NCI-H2171 (cell line): ENCODE results near the gene BCO1.

Experiments used
- DNase-seq: peaks from one replicate; lab custom pipeline; 2025; lab: John Stamatoyannopoulos, UW

BCO1 gene

DNA sequence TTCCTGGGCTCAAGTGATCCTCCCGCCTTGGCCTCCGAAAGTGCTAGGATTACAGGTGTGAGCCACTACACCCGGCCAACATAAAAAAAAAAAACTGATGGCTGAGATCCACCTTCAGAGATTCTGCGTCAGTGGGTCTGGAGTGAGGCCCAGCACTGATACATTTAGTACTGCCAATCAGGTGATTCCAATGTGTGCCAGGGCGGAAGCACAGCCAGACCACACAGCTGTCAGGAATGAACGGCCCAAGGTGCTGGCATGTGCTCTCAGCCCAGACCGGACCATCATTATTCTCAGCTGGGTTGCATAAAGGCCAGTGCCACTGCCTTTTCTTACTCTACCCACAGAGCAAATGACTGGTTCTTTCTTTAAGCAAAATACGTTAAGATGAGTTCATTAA, 1.2 kb upstream of the BCO1 start:
- DNase-seq = no peak

GRCh38 chr16:81237942-81238295, 570 bp upstream of the BCO1 start:
- DNase-seq = no peak

- no peak for DNase-seq
These were observed 1.1 kb downstream of the BCO1 start for GRCh38 chr16:81239367-81240121.

- no peak for DNase-seq
These were observed 3.2 kb downstream of the BCO1 start for GRCh38 chr16:81241706-81242105.

GRCh38 chr16:81242977-81243618, 4.6 kb downstream of the BCO1 start:
- DNase-seq = no peak

- no peak for DNase-seq
These were observed 5.5 kb downstream of the BCO1 start for GRCh38 chr16:81243942-81244341.

- DNase-seq = no peak
These were observed 13.4 kb downstream of the BCO1 start for GRCh38 chr16:81251871-81252270.

GRCh38 chr16:81253141-81253540, 14.7 kb downstream of the BCO1 start:
- DNase-seq = no peak

GRCh38 chr16:81254922-81255526, 16.5 kb downstream of the BCO1 start:
- no peak for DNase-seq

DNA sequence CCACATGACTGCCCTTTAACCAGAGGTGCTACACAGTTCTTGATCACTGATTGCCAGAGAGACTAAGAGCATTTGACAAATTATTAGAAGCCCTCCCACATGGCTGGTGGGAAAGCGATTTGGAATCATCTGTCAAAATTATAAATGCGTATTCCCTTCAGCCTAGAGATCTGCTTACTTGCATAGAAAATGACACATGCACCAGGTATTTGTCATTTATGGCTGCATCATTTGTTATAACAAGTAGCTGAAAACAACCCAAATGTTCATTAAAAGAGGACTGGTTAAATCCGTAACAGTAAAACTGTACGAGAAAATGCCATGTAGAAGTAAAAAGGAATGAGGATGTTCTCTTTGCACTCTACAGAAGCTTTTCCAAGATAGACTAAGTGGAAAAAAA, 21.4 kb downstream of the BCO1 start:
- DNase-seq = no peak

DNA sequence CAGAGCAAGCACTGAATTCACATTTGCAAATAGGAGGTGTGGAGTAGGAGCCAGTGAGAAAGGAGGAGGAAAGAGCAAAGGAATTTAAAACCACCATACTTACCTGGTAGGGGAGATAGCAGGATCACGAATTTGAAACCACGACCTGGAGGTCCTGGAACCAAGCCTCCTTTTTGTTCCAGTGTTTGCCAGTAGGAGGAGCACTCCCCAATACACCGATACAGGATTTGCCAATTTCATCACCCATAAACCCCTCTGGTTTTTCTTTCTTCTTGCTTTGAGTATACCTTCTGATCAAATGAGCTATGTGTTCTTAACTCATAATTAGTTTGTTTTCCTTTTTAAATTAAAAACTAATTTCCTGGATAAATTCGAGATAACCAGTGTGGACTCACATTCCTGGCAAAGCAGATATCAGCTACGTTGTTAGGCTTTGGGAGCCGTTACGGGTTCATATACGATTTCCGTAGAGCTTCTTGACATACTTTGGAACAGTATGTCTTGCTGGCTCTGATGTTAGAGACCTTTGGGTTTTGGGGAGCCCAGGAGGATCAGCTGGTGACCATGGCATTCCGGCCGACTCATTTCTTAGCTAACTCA, 22.7 kb downstream of the BCO1 start:
- DNase-seq = no peak

- no peak for DNase-seq
These were observed 25.2 kb downstream of the BCO1 start for GRCh38 chr16:81263470-81264220.

DNA sequence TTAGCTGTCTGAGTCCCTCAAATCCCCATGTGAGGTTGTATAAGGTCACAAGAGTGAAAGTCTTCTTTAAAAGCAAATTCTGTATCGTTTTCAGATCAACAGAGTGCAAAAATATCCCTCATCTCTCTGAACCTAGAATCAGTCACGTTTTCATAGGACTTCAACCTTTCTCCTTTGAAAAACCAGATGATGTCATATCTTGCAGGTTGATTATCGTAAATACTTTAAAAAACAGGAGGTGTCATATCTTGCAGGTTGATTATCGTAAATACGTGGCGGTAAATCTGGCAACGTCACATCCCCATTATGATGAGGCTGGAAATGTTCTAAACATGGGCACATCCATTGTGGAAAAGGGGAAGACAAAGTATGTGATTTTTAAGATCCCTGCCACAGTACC, 25.9 kb downstream of the BCO1 start:
- no peak for DNase-seq

DNA sequence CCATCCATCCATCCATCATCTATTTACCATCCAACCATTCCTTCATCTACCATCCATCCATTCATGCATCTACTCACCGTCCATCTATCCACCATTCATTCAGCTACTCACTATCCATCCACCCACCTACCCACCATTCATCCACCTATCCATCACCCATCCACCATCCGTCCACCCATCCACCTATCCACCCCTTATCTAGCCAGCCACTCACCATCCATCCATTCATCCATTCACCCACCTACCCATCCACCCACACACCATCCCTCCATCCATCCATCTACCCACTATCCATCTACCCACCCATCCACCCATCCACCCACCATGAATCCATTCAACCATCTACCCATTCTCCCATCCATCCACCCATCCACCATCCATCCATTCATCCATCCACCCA, 26.6 kb downstream of the BCO1 start:
- no peak for DNase-seq

DNA sequence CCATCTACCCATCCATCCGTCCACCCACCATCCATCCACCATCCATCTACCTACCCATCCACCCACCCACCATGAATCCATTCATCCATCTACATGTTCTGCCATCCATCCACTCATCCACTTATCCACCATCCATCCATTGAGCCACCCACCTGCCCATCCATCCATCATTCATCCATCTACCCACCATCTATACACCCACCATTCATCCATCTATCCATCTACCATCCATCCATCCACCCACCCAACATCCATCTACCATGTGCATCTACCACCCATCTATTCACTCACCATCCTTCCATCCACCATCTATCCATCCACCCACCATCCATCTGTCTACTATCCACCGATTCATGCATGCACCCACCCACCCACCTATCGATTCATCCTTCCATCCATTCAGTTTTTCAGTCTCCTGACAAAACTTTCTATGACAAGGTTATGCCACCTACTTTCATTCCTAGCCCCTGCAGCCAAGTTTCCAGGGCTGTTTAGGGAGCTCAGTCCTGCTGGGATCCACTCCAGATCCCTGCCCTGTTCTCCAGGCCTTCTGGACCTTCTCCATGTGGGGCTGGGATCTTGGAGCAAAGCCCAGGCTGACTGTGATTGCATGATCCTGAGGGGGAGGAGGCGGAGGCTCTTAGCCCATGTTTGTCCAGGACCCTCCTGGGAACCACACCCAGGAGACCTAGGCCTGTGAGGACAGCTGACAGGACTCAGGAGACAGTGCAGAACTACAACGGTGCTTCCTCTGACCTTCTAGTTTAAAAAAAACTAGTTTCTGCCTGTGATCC, 27.4 kb downstream of the BCO1 start:
- no peak for DNase-seq

GRCh38 chr16:81266680-81267095, 28.2 kb downstream of the BCO1 start:
- peak; percentile 18 for DNase-seq

- no peak for DNase-seq
These were observed 30.0 kb downstream of the BCO1 start for GRCh38 chr16:81268509-81268908.

GRCh38 chr16:81273223-81273950, 34.9 kb downstream of the BCO1 start:
- no peak for DNase-seq

- DNase-seq = no peak
These were observed 36.6 kb downstream of the BCO1 start for GRCh38 chr16:81275064-81275532.

GRCh38 chr16:81275795-81276194, 37.3 kb downstream of the BCO1 start:
- DNase-seq = no peak

DNA sequence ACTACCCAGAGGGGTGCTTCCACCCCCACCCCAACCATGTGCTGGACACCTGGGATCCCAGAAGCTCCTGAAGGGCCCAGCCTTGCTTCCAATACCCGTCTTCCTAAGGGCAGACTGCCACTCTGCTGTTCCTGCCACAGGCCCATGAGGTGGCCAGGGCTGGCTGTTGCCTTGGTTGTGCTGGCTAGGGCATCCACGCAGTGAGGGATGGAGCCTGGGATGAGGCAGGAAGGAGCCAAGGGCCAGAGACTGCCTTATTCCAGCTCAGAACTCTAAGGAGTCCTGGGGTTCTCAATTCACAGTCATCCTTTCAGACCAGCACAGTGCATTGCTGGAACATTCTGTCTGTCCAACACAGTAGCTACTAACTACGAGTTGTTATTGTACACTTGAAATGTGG, 37.8 kb downstream of the BCO1 start:
- DNase-seq = no peak
